ENCODE data around the gene ITIH5.

DNA sequence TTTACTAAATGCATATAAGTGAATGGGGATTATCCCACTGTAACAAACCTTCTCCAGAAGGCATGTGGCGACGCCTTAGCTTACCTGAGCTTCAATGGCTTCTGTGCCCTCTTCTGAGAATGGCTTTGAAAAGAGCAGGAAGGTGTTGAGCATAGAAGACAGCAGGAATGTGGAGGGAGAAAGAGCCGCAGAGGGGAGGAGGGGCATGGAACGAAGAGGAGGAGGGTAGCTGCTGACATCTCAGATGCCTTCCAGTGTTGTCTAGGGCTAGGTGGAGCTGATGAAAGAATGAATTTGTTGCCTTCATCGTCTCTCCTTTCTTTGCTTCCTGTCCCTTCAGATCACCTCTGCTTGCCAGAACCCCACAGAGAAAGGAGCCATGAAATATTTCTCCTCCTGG, 86.2 kb downstream of the ITIH5 start:
- TF ChIP-seq EZH2 (IDR thresholded peaks at IDR 0.05) (no peak), POLR2AphosphoS5 (IDR thresholded peaks at IDR 0.05; ENCODE audit: borderline replicate concordance, low read depth, low read length) (no peak)
